ENCODE data around the gene ZFP36L2.

The ZFP36L2 gene

DNA sequence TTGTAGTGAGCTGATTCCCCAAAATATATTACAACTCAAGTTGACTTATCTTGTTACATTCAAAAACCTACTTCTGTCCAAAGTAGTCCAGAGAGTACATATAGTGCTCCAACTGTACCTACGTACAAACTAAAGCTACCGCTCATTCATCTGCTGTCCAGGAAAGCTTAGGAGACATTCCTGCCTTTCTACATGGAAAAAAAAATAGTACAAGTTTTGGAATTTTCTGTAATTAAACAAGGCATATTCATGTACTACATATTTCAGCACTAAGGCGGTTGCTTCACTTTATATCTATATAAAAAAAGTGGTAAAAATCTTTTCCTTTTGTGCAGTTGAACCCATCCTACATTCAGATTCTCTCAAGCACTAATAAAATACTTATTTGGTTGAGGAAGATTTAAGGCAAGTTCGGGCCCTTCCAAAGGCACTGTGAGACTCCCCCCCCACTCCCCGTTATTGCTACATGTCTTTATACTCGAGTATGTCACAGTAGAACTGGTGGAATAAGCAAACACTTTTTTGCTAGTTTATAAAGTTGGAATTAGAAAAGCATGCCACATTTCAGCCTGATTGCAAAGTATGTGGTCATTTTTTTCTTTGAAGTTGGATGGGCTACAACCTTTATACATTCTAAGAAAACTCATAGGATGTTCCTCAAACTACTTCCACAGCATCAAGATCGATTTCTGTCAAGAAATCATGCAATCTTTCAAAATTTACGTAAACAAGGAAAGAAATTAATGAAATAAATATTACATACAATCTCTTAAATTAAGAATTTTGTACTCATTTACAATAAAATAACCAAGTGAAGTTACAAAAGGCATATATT is 3.7 kb downstream of the ZFP36L2 start:
- no peak for DNase-seq

DNA sequence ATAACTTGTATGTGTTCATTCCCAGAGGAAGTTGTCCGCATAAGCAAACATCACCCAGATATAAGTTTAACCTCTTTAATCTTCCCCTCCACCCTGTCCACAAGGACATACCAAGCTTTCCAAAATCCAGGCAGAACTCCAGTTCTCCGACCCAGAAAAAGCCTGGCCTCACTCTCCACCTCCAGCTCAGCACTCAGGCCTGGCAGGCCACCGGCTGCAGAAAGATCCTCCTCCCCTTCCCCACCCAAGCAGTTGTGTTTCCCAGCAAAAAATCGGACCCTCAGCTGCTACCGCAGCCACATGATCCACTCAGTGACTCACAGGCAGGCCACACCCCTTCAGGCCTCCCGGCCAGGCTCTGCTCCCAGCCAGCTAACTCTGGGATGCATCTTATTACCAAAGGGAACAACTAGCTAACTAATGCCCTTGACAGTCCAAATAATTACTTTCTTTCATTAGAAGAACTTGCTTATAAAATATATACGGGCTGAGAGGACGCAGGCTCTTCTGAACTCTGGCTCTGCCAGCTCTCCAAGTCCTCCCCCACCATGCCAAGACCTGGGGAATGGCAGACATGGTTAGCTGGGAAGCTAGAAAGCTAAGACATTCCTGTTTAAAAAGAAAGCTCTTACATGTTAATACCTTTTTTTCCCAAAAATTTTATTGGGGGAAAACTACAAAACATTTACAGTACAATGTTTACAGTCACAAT is 4.5 kb downstream of the ZFP36L2 start:
- peak; percentile 49 for DNase-seq

DNA sequence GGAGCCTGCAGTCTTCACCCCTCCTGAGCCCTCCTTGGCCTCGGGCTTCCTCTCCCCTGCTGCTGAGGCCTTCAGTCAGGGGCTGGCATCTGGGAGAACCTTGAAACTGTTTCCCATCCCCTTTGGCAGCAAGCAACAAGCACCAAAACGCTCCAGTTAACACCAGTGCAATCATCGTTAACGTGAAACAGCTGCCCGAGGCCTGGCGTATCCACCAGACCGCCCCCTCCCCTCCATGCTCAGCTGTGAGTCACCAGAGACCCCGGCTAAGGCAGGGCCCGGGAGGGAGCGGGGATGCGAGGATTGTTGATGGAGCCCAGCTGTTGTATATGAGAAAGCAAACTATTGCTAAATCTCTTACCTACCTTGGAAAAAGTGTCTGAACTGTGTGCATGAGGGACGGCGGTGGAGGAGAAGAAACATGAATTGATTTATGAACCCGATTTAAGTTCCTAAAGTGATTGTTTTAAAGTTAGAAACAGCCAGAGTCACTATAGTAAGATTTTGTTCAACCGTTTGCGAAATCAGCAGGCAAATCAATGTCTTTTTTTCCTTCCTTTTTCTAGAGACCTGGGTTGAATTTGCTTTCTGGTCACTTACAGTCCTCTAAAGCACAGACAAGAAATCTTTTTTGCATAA is 5.2 kb downstream of the ZFP36L2 start:
- no peak for DNase-seq

DNA sequence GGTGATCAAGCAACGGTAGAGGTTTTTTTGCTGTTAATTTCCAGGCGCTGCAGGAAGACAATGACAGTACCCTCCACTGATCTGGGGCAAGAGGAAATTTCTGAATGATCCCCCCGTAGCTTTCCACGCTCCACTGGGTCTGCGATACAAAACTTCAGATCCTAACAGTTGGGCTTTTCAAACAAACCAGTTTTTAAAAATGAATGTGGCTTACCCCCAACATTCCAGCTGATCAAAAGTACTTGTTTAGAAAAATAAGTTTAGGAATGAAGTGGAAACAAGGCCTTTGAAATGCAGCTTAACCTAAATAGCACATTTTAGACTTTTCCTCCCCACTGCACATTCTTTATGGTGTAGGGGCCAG is 5.7 kb downstream of the ZFP36L2 start:
- DNase-seq, result no peak

DNA sequence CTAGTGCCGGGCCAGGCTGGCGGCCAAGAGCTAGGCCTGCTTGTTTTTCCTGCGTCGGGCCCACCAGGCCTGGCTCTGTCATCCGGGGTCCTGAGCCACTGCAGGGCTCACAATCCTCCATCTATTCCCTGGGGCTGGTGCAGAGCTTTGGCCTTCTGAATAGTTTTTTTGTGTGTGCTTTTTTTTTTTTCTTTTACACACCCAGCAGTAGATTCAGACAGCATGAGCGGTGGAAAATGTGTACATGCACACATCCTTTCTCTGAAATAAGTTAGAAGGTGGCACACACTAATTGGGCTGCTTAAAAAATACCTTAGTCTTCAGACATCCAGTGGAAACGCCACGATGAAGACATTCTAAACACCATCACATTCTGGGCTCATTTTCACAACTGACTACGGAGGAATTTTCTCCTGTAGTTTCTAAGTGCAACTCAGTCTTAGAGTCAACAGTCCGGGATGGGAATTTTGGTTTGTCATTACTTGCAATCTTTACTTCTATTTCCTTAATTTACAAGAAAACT is 6.1 kb downstream of the ZFP36L2 start:
- DNase-seq, result no peak

DNA sequence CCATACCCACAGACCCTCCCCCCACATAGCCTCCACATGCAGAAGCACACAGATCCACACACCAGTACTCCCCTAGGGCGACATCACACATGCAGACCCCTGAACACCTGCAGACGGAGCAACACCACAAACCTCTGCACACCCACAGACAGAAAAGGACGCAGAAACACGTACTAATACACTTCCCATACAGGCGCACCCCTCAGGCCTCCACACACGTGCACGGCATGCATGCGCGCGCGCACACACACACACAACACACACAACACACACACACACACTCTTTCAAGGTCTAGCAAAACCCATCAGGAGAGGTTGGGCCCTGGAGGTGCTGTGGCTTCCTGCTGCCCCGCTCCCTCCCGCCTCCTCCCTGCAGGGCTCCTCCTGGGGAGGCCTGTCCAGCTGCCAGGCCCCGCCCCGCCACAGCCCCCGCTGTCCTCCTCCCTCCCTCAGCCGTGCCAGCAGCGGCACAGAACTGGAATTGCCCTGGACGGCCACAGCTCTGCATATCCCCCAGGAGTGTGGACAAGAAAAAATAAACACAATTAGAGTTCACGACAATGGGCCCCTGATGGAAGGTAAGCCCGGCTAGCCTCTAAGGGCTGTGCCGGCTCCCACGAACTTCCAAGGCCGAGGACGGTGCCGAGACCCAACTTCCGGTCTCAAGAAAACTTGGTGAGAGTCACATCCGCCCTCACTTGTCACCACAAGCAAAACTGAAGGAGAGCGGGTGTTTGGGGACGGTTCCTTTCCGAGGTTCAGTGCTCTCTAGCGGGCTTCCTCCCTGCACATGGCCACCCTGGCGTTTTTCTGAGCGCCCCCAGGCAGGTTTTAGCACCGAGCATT is 6.8 kb downstream of the ZFP36L2 start:
- DNase-seq, result peak; percentile 80

DNA sequence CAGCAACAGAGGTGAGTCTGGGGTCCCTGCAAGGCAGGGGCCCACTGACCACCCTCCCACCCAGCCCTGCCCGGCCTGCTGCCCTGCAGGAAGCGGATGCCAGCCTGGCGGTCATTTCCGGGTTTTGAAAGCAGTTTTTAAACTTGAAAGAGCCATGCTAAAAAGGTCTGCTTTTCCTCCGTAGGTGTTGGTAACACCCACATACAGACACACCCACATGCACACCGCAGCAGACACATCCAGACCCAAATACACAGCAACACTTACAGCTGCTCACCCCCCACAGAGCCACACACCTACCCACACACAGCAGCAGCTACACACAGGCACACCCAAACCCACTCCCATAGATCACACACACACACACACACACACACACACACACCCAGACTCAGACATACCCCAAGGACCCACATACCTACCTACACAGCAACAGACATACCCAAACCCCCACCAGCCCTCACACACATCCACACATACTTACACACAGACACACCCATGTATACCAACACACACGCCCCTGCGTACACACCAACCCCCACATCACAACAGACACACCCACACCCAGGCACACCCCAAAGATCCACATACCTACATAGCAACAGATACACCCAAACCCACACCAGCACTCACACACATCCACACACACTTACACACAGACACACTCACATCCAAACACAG is 7.6 kb downstream of the ZFP36L2 start:
- peak; percentile 55 for DNase-seq

DNA sequence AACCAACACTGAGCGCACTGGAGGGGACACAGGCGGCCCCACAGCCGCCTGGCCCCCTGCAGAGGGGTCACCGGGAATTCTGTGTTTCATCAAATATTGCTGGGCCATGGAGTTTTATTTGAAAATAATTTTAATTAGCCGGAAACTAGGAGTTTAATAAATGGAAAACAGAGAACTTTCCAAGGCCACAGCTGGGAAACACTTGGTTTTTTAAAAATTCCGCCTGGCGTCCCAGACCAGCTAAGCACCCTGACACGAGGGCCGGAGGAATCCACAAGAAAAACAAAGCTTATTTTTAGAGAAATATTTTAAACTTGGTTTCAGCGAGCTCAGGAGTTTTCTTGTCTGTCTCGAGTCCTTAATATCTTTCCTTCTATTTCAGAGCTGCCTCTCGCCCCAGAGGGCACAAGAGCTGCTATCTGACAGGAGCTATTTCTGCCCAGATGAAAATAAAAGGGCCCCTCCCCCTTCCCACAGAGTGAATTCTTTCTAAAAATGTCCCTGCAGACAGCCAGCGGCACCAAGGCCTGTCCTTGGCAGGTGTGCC is 8.2 kb downstream of the ZFP36L2 start:
- no peak for DNase-seq

DNA sequence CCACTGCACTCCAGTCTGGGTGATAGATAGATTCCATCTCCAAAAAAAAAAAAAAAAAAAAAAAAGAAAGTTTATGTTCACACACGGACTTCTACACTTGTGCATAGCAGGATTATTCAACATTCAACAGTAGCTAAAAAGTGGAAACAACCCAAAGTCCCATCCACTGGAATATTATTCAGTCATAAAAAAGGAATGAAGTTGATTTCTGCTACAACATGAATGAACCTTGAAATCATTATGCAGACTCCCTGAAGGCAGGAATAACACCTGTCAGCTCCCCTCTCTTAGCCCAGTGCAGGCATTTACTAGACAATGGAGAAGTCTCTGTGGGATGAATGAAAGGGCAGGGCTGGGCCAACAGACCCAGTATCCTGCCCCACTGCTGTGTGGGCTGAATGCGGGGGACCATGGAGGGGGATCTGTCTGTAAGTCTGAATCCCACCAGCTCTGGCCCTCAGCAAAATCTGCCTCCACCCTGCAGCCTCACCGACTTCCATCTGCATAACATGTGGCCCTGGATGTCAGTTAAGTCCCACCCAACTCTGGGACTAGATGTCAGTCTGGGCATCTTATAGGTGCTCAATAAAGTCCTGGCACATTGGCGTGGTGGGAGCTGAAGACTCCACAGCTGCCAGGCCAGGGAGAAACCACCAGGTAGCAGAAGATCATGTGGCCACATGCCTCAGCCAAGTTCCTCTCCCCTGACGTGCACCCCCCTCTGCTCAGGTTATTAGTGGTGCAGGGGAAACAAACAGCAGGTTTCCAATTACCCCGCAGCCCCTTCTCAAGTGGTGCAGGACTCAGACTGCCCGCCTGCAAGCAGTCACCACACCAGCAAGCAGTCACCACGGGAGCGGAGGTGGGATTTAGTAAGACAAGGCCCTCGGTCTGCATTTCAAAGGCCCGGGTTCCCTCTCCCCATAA is 8.9 kb downstream of the ZFP36L2 start:
- DNase-seq, result no peak

DNA sequence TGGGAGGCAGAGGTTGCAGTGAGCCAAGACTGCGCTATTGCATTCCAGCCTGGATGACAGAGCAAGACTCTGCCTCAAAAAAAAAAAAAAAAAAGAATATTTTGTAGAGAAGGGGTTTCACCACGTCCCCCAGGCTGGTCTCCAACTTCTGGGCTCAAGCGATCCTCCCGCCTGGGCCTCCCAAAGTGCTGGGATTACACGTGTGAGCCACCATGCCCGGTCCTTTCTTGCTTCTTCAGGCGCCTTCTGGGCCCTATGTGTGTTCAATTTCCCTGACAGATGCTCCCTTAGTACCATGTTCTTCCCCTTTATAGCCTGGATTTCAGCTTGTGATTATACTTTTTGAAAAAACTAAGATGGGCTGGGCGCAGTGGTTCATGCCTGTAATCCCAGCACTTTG is 9.8 kb downstream of the ZFP36L2 start:
- no peak for DNase-seq

DNA sequence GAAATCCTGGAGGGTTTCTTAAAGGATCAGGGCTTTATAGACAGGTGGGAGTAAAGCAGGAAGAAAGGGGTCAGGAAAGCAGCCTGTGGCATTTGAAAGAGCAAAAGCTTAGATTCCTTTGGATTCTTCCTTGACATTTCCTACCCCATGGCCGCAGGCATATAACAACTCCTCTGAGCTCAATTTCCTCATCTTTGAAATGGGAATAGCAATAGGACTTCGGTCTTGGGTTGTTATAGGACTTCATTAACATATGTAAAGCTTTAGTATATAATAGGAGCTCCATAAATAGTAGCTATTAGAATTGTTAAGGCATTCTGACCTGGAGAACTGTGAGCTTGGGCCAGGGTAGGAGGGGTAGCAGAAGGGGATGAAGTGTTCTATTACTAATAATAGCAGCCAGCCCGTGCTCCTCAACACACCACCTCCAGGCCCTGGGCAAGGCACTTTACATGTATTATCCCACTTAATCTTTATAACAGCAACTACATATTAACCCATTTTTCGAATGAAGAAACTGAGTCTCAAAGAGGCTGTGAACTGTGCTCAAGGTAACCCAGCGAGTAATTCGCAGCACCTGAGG is 10.6 kb downstream of the ZFP36L2 start:
- no peak for DNase-seq

DNA sequence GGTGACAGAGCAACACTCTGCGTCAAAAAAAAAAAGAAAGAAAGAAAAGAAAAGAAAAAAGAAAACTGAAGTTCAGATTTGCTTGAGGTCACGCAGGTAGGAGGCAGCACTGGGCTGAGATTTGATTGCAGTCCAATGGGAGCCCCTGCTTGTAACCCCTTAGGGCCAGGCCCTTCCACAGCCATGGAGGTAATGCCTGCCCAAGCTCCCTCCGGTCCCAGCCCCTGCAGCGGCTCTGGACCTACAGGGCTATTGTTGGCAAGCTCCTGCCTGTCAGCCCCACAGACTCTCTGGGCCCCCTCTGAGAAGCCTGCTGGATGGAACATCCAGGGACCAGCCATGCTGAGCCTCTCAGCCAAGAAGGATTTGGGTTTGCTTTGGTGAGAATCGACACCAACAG is 12.2 kb downstream of the ZFP36L2 start:
- no peak for DNase-seq

DNA sequence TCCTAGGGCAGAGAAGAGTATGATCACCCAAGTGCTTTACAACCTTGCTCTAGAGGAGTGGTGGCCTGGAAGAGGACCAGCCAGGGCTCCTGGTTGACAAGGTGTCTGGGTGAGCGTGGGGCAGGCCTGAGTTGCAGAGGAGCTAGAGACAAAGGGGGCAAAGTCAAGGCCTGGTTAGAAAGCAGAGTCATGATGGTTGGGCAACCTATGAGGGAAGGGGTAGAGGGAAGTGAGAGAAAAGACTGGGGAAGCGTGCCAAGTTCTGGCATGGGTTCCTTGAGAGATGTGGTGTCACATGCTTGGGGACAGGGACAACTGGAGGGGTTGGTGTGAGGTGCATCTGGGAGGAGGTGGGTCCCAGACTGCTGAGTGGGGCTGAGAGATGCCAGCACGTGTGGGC is 13.5 kb downstream of the ZFP36L2 start:
- no peak for DNase-seq

DNA sequence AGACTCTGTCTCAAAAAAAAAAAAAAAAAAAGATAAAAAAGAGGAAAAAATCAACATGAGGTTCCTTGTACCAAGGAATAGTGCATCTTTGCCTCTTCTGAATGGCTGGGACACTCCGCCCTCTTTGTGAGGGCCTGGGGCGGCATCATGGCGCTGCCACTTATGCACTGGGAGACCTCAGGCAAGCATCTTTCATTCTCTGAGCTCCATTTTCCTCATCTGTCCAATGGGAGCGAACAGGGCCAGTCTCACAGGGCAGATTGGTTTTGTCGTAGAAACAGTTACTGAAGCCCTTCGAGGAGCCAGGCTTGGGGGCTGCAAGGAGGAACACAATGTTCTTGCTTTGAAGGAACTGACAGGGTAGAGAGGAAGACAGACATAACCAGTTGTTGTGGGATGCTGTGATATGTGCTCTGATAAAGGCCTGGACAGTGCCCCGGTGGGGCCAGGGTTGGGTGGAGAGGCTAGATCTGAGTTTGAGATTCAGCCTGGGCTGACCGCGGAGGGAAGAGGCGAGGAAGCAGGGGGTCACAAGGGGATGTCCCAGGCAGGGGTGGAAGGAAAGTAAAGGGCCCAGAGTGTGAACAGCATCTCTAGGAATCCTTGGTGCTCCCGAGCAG is 14.1 kb downstream of the ZFP36L2 start:
- no peak for DNase-seq

DNA sequence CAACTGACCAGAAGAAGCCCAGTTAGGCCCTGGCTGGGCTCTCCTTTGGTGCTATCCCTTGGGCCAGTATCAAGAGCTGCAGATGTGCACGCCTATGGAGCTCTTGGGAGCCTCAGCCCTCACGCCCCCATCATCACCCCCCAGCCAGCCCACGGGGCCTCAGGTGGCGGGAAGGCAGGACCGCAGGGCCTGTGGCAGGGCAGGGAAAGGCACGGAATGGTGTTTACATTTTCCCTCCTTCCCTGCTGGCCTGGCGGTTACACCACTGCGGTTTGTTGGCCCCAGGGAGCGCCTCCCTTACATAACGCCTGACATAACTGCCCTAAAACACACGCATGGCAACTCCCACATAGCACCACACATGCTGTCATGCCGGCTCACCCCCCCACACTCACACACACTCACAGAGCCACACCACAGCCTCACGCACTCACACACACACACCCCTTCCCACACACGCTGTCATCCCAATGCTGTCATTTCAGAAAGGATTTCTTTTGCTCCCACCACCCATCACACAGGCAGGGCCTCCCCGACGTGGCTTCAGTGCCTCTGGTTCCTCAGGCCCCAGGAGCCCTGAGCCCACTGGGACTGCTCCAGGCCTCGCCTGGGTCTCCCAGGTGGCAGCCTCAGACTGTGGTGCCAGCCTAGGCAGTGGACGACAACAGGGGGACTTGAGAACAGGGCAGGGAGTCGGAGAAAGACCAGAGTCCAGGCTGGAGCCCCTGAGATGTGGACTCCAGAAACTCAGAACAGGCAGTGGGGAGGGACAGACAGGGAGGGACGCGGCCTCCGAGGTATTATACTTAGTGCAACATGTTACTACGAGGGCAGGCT is 15.7 kb downstream of the ZFP36L2 start:
- no peak for DNase-seq

DNA sequence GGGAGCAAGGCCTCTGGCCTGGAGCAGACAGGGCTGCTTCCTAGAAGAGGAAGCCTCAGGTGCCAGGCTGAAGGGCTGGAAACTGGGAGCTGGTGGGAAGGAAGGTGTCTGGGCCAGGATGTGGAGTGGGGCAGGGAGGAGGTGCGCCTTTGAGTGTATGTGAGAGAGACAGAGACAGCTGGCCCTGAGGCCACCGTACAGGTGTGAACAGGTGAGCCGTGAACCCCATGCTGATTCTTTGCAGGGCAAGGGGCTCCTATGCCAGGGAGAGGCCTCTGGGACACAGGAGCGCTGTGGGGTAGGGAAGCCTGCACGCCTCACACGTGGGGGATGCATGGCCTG is 16.3 kb downstream of the ZFP36L2 start:
- DNase-seq, result no peak

DNA sequence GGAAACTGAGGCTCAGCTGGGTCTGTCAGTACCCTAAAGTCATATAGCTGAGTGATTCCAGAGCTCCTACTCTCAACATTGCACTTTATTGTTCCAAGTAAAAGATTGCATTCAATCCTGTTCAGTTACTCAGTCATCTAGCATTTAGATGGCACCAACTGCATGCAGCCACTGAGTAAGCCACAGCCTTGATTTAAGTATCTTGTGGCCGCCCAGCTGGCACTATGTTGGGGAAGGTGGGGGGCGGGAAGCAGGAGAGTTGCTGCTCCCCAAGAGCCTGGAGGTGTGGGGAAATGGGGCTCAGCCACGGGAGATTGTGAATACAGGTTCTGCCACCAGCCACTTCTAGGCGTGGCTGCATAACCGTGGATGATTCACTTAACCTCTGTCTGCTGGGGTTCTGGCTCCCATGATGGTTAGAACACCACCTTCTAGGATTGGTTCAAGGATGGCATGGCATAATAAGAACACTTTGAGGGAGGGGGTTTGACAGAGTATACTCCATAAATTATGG is 17.1 kb downstream of the ZFP36L2 start:
- no peak for DNase-seq

DNA sequence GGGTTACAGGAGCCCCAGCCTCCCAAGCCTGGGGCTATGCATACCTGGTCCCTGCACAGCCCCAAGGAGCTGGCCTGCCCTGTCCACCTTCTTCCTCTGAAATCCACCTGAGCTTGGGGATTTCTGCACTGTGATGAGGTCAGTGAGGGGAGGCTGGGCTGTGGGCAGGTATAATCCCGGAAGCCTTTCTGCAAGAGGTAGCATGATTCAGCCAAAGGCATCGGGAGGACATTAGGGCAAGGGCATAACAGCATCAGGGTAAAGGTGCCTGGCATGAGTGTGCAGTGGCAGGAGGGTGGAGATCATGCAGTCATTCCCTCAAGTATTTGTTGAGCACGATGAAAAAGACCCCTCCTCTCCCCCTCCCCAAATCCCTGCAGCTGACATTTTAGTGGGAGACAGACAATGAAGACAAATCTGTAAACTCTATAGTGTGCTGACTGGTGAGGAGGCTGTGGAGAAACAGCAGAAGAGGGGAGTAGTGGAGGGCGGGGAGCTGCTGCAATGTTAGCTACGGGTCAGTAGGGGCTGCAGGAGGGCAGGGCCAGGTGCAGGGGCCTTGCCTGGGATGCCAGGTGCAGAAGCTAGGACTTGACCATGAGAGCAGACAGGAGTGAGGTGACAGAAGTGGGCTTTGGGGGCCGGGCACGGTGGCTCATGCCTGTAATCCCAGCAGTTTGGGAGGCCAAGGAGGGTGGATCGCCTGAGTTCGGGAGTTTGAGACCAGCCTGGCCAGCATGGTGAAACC is 18.7 kb downstream of the ZFP36L2 start:
- DNase-seq, result no peak
